Astrocyte of the spinal cord (primary cell): ENCODE data around the gene AKAP10.
A peak's percentile ranks its signal among the peaks of the same experiment; 100 is the strongest.

Source experiments
- DNase-seq: peaks from one replicate; pipeline ENCODE4 v3.0.0; 2011; ENCODE audit warnings: low read depth, low spot score
- H3K4me3 ChIP-seq: 2 replicates; pipeline ENCODE4 v1.5.1; 2011; ENCODE audit warnings: low read depth, mild to moderate bottlenecking, low read length, moderate library complexity
- in situ Hi-C: cut with HindIII; loops from 2 replicates; pipeline ENCODE4 v1.10.0; 2017; ENCODE audit warnings: low sequenced_read_pairs
- TF ChIP-seq, protein P1 (sequence below): IDR thresholded peaks from 2 replicates; pipeline ENCODE4 v1.5.1; 2012; ENCODE audit warnings: low read depth, mild to moderate bottlenecking, low read length, inconsistent platforms

Gene AKAP10

DNA sequence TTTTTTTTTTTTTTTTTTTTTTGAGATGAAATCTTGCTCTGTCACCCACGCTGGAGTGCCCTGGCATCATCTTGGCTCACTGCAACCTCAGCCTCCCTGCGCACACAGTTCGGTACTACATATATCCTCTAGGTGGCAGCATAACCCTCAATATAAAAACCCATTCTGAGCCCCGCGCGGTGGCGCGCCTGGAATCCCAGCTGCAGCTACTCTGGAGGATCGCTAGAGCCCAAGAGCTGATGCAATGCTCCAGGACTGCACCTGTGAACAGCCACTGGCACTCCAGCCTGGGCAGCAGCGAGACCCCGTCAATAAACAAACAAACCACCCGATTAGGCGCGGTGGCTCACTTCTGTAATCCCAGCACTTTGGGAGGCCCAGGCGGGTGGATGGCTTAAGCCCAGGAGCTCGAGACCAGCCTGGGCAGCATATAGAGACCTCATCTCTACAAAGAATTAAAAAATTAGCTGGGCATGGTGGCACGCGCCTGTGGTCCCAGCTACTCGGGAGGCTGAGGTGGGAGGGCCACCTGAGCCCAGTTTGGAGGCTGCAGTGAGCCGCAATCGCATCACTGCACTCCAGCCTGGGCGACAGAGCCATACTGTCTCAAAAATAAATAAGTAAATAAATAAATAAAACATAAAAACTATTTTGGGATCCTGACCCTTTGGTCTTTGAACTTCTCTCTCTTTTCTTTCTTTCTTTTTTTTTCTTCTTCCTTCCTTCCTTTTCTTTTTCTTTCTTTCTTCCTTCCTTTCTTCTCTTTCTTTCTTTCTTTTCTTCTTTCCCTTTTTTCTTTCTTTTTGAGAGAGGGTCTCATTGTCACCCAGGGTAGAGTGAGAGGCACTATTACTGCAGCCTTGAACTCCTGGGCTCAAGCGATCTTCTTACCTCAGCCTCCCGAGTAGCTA is 15.4 kb upstream of the AKAP10 start:
- TF ChIP-seq, protein P1, sequence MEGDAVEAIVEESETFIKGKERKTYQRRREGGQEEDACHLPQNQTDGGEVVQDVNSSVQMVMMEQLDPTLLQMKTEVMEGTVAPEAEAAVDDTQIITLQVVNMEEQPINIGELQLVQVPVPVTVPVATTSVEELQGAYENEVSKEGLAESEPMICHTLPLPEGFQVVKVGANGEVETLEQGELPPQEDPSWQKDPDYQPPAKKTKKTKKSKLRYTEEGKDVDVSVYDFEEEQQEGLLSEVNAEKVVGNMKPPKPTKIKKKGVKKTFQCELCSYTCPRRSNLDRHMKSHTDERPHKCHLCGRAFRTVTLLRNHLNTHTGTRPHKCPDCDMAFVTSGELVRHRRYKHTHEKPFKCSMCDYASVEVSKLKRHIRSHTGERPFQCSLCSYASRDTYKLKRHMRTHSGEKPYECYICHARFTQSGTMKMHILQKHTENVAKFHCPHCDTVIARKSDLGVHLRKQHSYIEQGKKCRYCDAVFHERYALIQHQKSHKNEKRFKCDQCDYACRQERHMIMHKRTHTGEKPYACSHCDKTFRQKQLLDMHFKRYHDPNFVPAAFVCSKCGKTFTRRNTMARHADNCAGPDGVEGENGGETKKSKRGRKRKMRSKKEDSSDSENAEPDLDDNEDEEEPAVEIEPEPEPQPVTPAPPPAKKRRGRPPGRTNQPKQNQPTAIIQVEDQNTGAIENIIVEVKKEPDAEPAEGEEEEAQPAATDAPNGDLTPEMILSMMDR, result peak; percentile 64
- in situ Hi-C loops, result no loop called here
- peak; percentile 90 for DNase-seq
- no peak overlapping the region for H3K4me3 ChIP-seq

DNA sequence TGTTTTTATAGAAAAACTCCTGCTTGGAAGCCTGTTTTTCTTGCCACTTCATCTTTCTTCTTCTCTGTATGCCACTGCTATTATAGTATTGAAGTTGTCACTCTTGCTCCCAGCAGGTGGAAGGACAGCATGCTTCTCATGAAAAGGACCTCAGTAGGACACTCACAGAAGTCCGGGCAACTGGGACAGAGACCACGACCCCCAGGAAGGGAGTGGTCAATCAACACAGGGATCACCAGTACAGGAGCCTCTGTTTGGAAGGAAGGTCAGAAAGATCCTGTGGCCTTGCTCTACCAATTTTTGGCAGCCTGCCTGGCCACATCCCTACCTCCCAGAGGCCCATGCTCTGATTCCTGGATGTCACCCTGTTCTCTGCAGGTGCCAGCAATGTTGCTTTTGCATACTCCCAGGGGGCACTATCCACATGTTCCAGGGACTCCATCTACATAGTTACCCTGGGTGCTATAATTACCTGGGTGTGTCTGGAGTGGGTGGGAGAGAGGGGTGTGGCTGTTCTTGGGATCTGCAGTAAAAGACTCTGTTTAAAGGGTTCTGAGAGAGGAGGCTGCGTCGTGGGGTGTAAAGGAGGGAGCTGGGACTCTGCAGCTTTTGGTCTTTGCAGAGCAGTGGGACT is 13.7 kb upstream of the AKAP10 start:
- no peak for DNase-seq
- TF ChIP-seq, protein P1, result no peak
- no peak overlapping the region for H3K4me3 ChIP-seq
- in situ Hi-C loops, result no loop called here

DNA sequence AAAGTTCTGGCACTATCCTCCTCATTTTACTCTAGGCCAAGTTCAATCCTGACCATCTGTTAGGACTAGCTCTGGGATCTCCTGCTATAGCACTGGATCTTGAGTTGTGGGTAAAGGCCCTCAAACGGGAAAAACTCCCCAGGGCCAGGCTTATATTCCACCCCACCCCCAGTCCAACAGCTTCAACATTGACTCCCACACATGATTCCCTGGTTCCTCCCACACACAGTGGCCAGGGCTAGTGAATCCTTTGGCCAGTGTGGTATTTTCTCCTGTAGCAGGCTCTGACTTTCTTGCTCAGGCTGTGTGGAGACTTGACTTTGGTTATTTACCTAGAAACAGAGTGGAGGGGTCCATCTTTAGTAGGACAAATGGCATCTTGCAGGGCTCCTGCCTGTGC is 10.3 kb upstream of the AKAP10 start:
- in situ Hi-C loops, result no loop called here
- TF ChIP-seq, protein P1, result no peak
- DNase-seq, result no peak
- H3K4me3 ChIP-seq, result no peak overlapping the region

DNA sequence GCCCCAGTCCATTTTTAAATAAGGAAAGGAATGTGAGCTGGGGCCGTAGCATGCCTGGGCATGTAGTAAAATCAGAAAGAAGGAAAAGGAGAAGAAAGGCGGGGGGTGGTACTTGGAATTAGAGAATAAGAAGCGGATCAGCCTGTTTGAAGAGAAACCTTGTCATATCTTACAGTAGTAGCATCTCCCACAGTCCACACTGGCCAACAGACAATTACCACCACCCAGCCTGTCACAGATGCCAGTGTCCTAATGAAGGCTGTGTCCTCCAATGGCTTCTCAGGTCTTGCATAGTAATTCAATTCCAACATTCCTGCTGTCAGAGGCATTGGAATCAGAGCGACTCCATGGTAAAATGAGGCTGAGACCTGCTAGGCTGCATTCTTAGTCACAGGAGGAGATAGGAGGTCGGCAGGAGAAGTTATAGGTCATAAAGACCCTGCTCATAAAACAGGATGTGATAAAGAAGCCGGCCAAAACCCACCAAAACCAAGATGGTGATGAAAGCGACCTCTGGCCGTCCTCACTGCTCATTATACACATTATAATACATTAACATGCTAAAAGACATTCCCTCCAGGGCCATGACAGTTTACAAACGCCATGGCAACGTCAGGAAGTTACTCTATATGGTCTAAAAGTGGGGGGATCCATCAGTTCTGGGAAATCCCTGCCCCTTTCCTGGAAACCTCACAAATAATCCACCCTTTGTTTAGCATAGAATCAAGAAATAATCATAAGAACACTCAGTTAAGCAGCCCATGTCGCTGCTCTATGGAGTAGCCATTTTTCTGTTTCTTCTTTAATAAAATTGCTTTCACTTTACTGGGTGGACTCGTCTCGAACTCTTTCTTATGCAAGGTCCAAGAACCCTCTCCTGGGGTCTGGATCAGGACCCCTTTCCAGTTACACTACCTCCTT is 9.6 kb upstream of the AKAP10 start:
- in situ Hi-C loops, result no loop called here
- H3K4me3 ChIP-seq, result no peak overlapping the region
- TF ChIP-seq, protein P1, result no peak
- no peak for DNase-seq

DNA sequence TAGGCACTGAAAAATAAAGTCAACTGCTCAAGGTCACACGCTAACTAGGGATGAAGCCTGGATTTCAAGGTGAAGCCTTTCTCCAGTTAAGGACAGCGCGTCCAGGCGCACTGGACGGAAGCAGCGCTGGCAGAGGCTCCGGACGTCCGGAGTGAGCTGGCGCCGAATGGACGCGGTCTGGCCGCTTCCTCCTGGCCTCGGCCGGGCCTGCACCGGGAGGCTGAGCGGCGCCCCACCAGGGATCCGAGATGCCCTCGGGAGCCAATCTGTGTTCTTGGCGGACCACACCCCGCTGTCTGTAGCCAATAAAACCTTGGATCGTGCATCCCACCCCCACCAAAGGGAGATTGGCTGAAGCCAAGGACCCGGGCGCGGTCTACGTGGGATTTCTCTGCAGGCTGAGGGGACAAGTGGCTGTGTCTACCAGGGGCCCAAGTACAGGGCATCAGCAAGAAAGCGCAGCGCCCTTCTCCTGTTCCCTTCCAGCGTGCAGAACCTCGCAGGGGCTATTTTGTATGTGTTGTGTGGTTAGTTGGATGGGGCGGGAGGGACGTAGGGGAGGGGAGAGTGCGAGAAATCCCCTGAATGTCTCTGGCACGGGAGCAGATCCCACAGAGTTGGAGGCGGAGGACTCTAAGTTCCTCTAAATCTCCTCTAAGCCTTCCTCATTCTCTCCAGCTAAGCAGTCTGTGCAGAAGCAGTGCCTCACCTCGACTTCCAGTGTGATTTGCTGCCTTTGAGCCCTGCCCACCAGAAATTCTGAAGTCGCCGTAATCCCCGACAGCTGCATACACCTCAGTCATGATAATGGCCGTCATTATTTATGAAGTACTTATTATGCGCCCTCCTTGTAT is 2.5 kb upstream of the AKAP10 start:
- TF ChIP-seq, protein P1, result no peak
- no peak for DNase-seq
- in situ Hi-C loops, result no loop called here
- H3K4me3 ChIP-seq, result no peak overlapping the region
